Panc1 (cell line): ENCODE results near the gene FBXO36.

Source experiments
- POLR2AphosphoS5 ChIP-seq: IDR thresholded peaks from 2 replicates; pipeline ENCODE4 v1.6.1; 2012; ENCODE audit warnings: mild to moderate bottlenecking, low read depth, low read length, moderate library complexity
- REST ChIP-seq, 2 experiments: IDR thresholded peaks; 2 replicates each; pipeline ENCODE4 v1.6.1; 2011 to 2012; ENCODE audit warnings: low read depth in 2 of 2, control low read depth in 1 of 2, low read length in 1 of 2, mild to moderate bottlenecking in 1 of 2, moderate library complexity in 1 of 2; ENCODE audit not compliant: insufficient read depth in 1 of 2
- SIN3A ChIP-seq: IDR thresholded peaks from 2 replicates; pipeline ENCODE4 v1.6.1; 2012; ENCODE audit warnings: low read depth, mild to moderate bottlenecking, low read length, moderate library complexity, borderline replicate concordance; ENCODE audit not compliant: insufficient read depth
- TCF7L2 ChIP-seq: IDR thresholded peaks from 2 replicates; pipeline ENCODE4 v1.6.1; 2011; ENCODE audit warnings: mild to moderate bottlenecking, low read depth, low read length, inconsistent platforms
- TF ChIP-seq, protein P1 (sequence below): fragments of 450-650 bp; IDR thresholded peaks from 2 replicates; pipeline ENCODE4 v1.5.1; 2017; ENCODE audit warnings: mild to moderate bottlenecking

- TF ChIP-seq SIN3A (no peak), POLR2AphosphoS5 (no peak), TCF7L2 (no peak), REST (IDR thresholded peaks at IDR 0.05; ENCODE audit: insufficient read depth in 1 of 2, low read depth in 2 of 2, low read length in 1 of 2) (no peak)
- TF ChIP-seq, protein P1, sequence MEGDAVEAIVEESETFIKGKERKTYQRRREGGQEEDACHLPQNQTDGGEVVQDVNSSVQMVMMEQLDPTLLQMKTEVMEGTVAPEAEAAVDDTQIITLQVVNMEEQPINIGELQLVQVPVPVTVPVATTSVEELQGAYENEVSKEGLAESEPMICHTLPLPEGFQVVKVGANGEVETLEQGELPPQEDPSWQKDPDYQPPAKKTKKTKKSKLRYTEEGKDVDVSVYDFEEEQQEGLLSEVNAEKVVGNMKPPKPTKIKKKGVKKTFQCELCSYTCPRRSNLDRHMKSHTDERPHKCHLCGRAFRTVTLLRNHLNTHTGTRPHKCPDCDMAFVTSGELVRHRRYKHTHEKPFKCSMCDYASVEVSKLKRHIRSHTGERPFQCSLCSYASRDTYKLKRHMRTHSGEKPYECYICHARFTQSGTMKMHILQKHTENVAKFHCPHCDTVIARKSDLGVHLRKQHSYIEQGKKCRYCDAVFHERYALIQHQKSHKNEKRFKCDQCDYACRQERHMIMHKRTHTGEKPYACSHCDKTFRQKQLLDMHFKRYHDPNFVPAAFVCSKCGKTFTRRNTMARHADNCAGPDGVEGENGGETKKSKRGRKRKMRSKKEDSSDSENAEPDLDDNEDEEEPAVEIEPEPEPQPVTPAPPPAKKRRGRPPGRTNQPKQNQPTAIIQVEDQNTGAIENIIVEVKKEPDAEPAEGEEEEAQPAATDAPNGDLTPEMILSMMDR: no peak
These were observed 97.4 kb downstream of the FBXO36 start for GRCh38 chr2:230019742-230020141.
